HG02973 (cell line): Measurements from ENCODE around the gene SH3GL3.

Experiments used
- ATAC-seq: cut with Tn5 transposase; IDR thresholded peaks from one replicate; pipeline ENCODE4 v1.9.1; 2021; ENCODE audit warnings: moderate library complexity; ENCODE audit not compliant: unreplicated experiment

SH3GL3 gene

GRCh38 chr15:83610901-83611685 is 164.0 kb downstream of the SH3GL3 start:
- ATAC-seq: no peak

- ATAC-seq: no peak
Observed at GRCh38 chr15:83612226-83612625, 165.1 kb downstream of the SH3GL3 start.

GRCh38 chr15:83612898-83613635 is 165.9 kb downstream of the SH3GL3 start:
- ATAC-seq: no peak

DNA sequence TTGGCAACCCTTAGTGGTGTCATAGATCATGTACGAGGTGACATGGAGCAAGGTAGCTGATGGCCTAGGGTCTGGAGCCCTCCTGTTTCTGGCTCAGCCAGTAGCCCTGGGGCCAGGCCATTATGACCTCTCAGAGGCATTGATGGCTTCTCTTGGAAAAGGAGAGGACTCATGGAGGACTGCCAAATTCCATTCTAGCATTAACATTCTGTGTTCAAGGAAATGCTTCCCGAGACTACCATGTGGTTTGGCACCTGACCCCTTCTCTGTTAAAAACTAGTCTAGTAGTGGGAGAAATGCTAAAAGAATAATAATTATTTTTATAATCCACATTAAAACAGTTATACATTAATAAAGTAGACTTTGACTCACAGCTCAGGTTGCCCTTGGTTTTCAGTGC is 166.6 kb downstream of the SH3GL3 start:
- ATAC-seq: no peak

- no peak for ATAC-seq
Observed at GRCh38 chr15:83616840-83617239, 169.7 kb downstream of the SH3GL3 start.

DNA sequence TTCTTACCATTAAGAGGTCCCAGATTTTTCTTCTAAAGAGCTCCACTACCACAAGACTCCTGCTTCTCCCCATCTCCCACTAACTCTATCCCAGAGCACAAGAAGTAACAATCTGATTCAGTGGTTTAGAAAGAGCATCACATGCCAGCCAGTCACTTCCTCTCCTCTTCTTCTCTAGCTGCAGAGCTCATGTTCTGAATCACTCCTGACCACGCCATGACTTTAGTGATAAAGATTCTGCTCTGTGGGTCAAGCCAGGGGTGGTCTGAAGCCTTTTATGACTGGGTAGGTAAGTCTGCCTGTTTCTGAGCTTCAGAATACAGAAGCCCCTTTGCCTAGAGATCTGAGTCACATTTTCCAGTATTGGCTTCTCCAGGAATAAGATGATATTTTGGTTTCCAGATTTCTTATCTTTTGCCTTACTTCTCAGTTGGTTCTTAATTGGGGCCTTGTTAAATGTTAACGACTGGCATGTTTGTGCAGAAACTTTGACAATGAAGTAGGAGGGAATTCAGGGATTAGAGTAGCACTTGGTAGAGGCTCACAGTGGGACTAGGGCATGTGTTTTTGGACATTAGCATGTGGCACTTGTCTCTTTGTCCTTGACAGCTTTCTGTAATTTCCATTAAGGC is 179.1 kb downstream of the SH3GL3 start:
- ATAC-seq: no peak

- ATAC-seq: no peak
Observed at GRCh38 chr15:83631534-83631933, 184.4 kb downstream of the SH3GL3 start.

- no peak for ATAC-seq
Observed at GRCh38 chr15:83643201-83643600, 196.1 kb downstream of the SH3GL3 start.

DNA sequence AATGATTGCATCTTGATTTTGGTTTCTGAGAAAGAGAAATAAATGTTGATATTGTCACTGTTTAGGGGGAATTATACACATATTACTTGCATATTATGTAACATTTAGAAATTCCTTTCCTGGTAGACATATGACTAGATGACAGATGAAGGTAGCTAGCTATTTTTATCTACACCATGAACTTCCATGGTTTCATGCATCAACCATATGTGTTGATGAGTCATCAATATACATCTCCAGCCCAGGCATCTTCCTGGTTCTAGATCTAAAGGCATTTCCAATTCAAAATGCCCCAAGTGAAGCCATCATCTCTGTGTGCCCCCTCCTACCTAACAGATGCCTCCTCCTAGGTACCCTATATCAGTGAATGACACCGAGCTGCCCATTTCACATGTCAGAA is 197.3 kb downstream of the SH3GL3 start:
- ATAC-seq: no peak

GRCh38 chr15:83650831-83651230 is 203.7 kb downstream of the SH3GL3 start:
- ATAC-seq: no peak

DNA sequence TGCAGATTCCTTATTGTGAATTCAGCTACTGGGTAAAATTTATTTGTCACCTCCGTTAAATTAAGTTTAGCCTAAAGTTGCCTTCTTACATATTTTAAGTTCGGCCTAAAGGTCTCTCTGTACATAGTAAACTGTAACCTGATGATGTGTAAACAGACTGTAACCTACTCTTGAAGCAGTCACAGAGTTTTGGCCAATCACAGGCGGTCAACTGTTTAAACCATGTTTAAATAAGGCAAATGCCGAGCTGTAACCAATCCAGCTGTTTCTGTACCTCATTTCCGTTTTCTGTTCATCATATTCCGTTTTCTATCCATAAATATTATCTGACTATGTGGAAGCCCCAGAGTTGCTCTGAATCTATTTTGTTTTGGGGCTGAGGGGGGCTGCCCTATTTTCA is 204.4 kb downstream of the SH3GL3 start:
- ATAC-seq: no peak

DNA sequence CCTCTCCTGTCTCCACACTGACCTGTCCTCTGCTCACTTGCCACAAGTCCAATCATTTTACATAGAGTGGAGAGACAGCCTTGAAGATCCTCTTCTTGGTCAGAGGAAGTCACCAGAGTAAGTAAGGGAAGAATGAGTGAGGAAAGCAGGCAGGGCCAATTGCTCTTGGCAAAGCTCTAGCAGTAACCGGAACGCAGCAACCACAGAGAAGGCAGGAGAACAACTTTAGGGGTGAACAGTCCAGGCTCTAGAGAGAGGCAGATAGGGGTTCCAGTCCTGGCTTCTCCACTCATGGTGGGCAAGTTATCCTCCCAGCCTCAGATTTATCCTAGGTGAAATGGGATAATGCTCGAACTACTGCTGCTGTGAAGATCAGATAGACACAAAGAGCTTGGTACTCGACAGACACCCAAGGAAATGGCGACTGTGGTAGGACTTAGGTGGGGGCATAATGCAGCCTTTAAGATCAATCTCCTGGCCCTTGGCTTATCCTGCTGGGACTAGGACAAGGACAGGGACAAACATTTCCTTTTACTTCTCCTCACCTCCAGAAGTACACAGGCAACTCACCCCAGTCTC is 205.6 kb downstream of the SH3GL3 start:
- no peak for ATAC-seq

- ATAC-seq: no peak
Observed at GRCh38 chr15:83653288-83653638, 206.1 kb downstream of the SH3GL3 start.

GRCh38 chr15:83653639-83654378 is 206.7 kb downstream of the SH3GL3 start, which contains the start of gene ADAMTSL3:
Gene ADAMTSL3 (plus strand): TSS chr15:83654123. CDS start chr15:83655762, 1,639 bp downstream.
- no peak for ATAC-seq

DNA sequence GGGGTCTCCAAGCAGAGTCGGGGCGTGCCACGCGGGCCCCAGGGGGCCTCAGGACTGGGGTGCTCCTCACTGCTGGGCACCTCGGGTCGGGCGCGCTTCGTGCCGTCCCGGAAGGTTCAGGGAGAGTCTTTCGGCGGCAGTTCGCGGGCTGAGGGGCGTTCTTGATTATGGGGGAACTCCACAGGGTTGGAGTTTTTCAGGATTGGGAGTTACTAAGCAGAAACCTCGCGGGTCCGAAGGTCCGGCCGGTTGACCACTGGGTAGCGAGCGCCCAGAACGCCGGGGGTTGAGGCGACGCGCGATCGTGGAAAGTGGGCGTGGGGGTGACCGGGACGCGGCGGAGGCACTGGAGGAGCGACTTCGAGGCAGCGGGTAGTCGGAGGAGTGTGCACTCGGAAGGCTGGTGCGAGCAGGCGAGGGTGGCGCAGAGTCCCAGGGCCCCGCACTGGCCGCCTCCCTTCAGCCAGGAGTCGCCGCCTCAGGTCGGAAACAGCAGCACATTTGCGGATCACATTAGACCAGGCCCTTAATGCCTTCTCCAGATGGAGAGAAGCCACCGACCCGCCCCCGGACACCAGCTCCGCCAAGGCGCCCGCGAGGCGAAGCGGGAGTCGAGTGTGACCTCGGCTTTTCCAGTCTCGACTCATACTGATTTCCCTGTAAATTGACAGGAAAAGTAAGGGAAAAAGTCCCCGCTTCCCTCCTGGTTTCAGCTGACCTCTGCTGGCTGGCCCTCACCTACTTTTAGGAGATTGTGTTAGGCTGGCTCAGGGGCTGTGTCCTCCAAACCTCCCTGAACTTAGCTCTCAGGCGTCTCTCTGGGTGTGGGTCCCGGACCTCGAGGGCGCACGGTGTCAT is 207.5 kb downstream of the SH3GL3 start:
- ATAC-seq: no peak

GRCh38 chr15:83655237-83655616 is 208.1 kb downstream of the SH3GL3 start:
- no peak for ATAC-seq

DNA sequence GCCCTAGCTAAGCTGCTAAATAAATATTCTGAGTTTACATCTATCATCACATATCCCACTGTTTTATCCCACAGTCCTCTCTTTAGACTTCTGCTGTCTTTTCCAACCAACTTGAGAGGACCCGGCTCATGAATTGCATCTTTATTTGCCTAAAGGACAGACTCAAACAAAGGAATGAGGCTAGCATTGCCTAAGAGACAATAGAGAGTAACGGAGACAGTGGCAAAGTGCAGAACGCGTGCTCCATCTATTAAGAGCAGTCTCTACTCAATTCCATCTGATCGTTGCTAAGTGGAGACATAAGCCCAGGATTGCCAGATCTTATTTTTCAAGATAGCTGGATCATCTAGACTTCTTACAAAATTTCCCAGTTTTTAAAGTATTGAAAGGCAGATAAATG is 209.1 kb downstream of the SH3GL3 start:
- ATAC-seq: no peak

DNA sequence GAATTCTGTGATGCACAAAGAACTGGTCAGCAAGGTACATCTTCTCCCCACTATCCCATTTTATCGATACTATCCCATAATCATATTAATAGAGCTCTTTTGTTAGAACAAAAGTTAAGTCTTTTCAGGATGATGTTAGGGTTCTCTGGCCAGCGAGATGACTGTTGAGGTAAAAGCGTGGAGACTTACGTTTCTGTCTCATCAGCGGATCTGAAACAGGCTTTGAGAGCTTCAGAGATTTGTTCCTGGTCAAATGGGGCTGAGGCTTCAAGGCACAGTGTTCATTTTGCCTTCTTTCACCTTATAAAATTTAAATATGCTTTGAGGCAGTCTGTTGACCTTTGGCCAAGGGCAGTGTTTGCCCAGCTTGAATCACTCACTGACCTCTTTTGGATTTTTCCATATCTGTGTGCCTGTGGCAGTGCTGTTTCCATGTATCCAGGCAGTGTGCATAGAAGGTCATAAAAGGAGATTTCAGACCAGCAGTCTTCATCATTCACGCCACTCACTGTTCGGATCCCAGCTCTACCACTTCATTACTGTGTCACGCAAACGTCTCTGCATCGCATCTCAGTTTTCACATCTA is 209.9 kb downstream of the SH3GL3 start:
- no peak for ATAC-seq

GRCh38 chr15:83657549-83657948 is 210.4 kb downstream of the SH3GL3 start:
- ATAC-seq: no peak
